GM19025 (cell line): ENCODE data around the gene RASA2.

Experiments used
- ATAC-seq: cut with Tn5 transposase; IDR thresholded peaks from one replicate; pipeline ENCODE4 v1.9.1; 2021; ENCODE audit warnings: mild to moderate bottlenecking, low read depth, moderate library complexity; ENCODE audit not compliant: unreplicated experiment

Gene RASA2

DNA sequence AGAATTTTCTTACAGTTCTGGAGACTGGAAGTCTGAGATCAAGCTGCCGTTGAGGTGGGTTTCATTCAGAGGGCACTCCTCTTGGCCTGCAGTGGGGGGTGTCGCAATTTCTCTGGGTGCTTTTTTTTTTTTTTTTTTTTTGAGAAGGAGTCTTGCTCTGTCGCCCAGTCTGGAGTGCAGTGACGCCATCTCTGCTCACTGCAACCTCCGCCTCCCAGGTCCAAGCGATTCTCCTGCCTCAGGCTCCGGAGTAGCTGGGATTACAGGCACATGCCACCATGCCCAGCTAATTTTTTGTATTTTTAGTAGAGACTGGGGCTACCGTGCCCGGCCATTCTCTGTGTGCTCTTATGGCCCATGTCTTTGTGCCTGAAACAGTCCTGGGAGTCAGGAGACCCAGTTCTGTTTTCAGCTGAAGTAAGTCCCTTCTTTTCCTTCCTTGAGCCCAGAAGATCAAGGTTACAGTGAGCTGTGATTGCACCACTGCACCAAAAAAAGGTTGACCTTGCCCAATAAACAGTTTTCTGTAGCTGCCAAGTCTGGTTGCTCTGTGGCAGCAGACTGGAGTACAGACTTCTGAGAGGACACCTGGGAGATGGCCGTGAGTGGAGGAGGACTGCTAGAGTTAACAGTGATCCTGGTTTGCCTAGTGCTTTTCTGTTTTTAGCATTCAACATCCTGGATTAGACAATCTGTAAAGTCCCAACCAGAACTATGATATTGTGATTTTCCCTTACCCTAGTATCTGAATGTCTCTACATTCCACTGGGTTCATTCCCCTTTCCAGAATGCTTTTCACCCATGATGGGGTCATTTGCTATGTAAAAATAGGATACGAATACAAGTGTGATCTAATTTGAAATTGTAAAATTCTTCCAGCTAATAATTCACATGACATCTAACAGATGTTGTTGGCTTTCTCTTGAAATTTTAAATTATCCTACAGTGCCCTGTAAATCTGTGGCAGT lies 174.7 kb downstream of the RASA2 start:
- ATAC-seq = no peak

DNA sequence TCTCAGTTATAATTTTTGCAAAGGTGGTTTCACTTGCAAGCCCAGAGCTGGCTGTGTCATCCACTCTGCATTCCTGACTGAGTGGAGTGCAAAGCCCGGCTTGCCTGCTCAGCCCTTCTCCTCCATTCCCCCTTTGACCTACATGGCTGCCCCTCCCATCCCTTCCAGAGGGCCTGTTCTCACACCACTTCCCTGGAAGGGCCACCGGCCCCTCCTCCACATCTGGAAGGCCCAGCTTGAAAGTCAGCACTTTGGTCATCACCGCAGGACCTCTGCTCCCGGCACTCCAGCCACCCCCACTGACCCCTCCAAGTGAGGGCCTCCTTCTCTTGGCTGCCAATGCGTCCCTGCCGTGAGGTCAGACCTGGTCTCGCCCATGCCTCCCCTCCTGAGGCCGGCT lies 177.2 kb downstream of the RASA2 start:
- ATAC-seq = no peak
